K562 (cell line): ENCODE data around the gene SYCP3. TPM values are rescaled to one million over a fixed set of nuclear protein-coding genes. Genes with fewer than 3 reads are reported as not detected.

Experiments
- ATF2 ChIP-seq: sonication (generic); formaldehyde crosslinking; IDR thresholded peaks from 2 replicates; pipeline ENCODE4 v1.8.1; 2022; ENCODE audit warnings: missing genetic modification reagents
- CXXC5 ChIP-seq: fragments of 250-450 bp; sonication (Bioruptor Pico); IDR thresholded peaks from 2 replicates; pipeline ENCODE4 v1.8.0; 2022; ENCODE audit warnings: inconsistent platforms, mild to moderate bottlenecking, moderate library complexity
- FOXJ2 ChIP-seq: fragments of 200-800 bp; sonication (Bioruptor generic); IDR thresholded peaks from 2 replicates; pipeline ENCODE4 v1.6.1; 2016; ENCODE audit warnings: missing genetic modification characterization, missing compliant biosample characterization
- HDAC1 ChIP-seq, 2 experiments: fragments of 450-650 bp; IDR thresholded peaks; 2 replicates each; pipeline ENCODE4 v1.6.1; 2016 to 2017; ENCODE audit warnings: inconsistent platforms in 1 of 2, mild to moderate bottlenecking in 1 of 2, moderate library complexity in 1 of 2
- HSF4 ChIP-seq: fragments of 250-450 bp; sonication (Bioruptor Pico); IDR thresholded peaks from 2 replicates; pipeline ENCODE4 v2.1.2; 2022; ENCODE audit warnings: mild to moderate bottlenecking, moderate library complexity, borderline replicate concordance
- IRF9 ChIP-seq: fragments of 450-650 bp; IDR thresholded peaks from 2 replicates; pipeline ENCODE4 v1.6.1; 2016; ENCODE audit warnings: missing biosample characterization, missing genetic modification characterization
- JUND ChIP-seq, 2 experiments: IDR thresholded peaks; 2 replicates in 1 of 2; 3 replicates in 1 of 2; pipeline ENCODE4 v1.6.1; 2011; ENCODE audit warnings: borderline replicate concordance in 2 of 2, low read depth in 2 of 2, low read length in 2 of 2, improper control_type of control experiment in 1 of 2, missing biosample characterization in 1 of 2, missing genetic modification characterization in 1 of 2, missing genetic modification reagents in 1 of 2
- KDM1A ChIP-seq, 2 experiments: fragments of 450-650 bp; IDR thresholded peaks; 2 replicates each; pipeline ENCODE4 v1.6.1; 2016; ENCODE audit warnings: mild to moderate bottlenecking in 2 of 2
- KDM5B ChIP-seq: fragments of 200-600 bp; sonication (generic); IDR thresholded peaks from 2 replicates; pipeline ENCODE4 v1.6.1; 2012; ENCODE audit warnings: low read depth, mild to moderate bottlenecking, moderate library complexity, low read length, control low read depth, inconsistent platforms; ENCODE audit not compliant: insufficient replicate concordance
- MIER1 ChIP-seq: fragments of 450-650 bp; IDR thresholded peaks from 2 replicates; pipeline ENCODE4 v1.6.1; 2016; ENCODE audit warnings: antibody characterized with exemption, mild to moderate bottlenecking, low read depth
- MTF1 ChIP-seq: fragments of 250-450 bp; sonication (Bioruptor Pico); IDR thresholded peaks from 2 replicates; pipeline ENCODE4 v1.9.0; 2021; ENCODE audit warnings: moderate library complexity, mild to moderate bottlenecking, inconsistent platforms, borderline replicate concordance
- SPI1 ChIP-seq: IDR thresholded peaks from 2 replicates; pipeline ENCODE4 v1.6.1; 2011; ENCODE audit warnings: low read depth, low read length, control low read depth, borderline replicate concordance
- VEZF1 ChIP-seq: fragments of 200-800 bp; sonication (Bioruptor generic); IDR thresholded peaks from 2 replicates; pipeline ENCODE4 v1.6.1; 2017; ENCODE audit warnings: missing genetic modification characterization, missing compliant biosample characterization
- ZBTB7A ChIP-seq: IDR thresholded peaks from 2 replicates; pipeline ENCODE4 v1.6.1; 2011; ENCODE audit warnings: low read depth, mild to moderate bottlenecking, low read length, moderate library complexity, borderline replicate concordance; ENCODE audit not compliant: control insufficient read depth
- ZNF146 ChIP-seq: IDR thresholded peaks from one replicate; pipeline ENCODE4 v1.6.1; 2018; ENCODE audit warnings: missing compliant biosample characterization; ENCODE audit not compliant: unreplicated experiment
- ZNF175 ChIP-seq: fragments of 200-800 bp; sonication (Bioruptor generic); IDR thresholded peaks from 2 replicates; pipeline ENCODE4 v1.6.1; 2016; ENCODE audit warnings: low read depth, mild to moderate bottlenecking, missing genetic modification characterization, missing compliant biosample characterization
- ZNF239 ChIP-seq: fragments of 250-450 bp; sonication (Bioruptor Pico); IDR thresholded peaks from 2 replicates; pipeline ENCODE4 v1.4.0; 2020; ENCODE audit warnings: mild to moderate bottlenecking
- ZNF449 ChIP-seq: fragments of 250-450 bp; sonication (Bioruptor Pico); IDR thresholded peaks from 2 replicates; pipeline ENCODE4 v1.8.0; 2022; ENCODE audit warnings: moderate library complexity, mild to moderate bottlenecking, inconsistent platforms
- polyA plus RNA-seq, 8 experiments: library from polyadenylated mRNA; depleted of rRNA in 4 of 8; stranded (reverse) in 5 of 8; unstranded in 3 of 8; fragments of >200 nt; fragmentation: Nextera tagmentation in 2 of 8; fragmentation: Illumina TruSeq in 1 of 8; extraction: Ambion mirVana in 2 of 8; extraction: Trizol in 1 of 8; gene quantifications; 2 replicates each; pipeline versions ENCODE4 v1.2.1 to v1.2.3, GENCODE V29; 2011 to 2014; ENCODE audit warnings: inconsistent platforms in 1 of 8, missing spikeins in 1 of 8
- total RNA-seq, 7 experiments: library from RNA; depleted of rRNA in 6 of 7; stranded (reverse); fragments of >200 nt in 6 of 7; fragmentation: Illumina TruSeq in 2 of 7; extraction: Trizol in 2 of 7; gene quantifications; 2 replicates each; pipeline versions ENCODE4 v1.2.1 to v1.2.3, GENCODE V29; 2011 to 2021; ENCODE audit warnings: low replicate concordance in 1 of 7

SYCP3 gene
- total and polyA plus RNA-seq, 9 of the 15 experiments (the other 6 are each of a cell fraction or from before 2014, with no cell fraction given), result 0.11 to 0.25 (median 0.22) TPM; not detected in 4

GRCh38 chr12:101696251-101697196 lies 42.7 kb downstream of the SYCP3 start (continued):
- TF ChIP-seq ZNF449 (0 out of 2 replicates have a peak, but pooled peaks have one; percentile 31), KDM1A (IDR thresholded peaks at IDR 0.05) (peak; percentile 55 to 70; a peak in 3 of 4 replicates), HDAC1 (IDR thresholded peaks at IDR 0.05) (peak in 1 of 2 experiments; percentile 87; a peak in 2 of 4 replicates), HSF4 (CRISPR knock-in tag) (no peak), ZNF239 (CRISPR knock-in tag) (0 out of 2 replicates have a peak, but pooled peaks have one; percentile 6), FOXJ2 (tag) (no peak), MIER1 (no peak), IRF9 (peak; percentile 71; the same call in 1 of the 2 replicates), KDM5B (peak; percentile 36), ZNF175 (CRISPR knock-in tag) (no peak), CXXC5 (CRISPR knock-in tag) (peak; percentile 87), ZBTB7A (peak; percentile 47; the same call in 1 of the 2 replicates), SPI1 (no peak), JUND (IDR thresholded peaks at IDR 0.05; ENCODE audit: borderline replicate concordance, low read depth, low read length) (peak; percentile 79), JUND (tag; IDR thresholded peaks at IDR 0.05; ENCODE audit: borderline replicate concordance, low read depth, low read length) (peak; percentile 64; the same call in 1 of the 3 replicates), ATF2 (CRISPR knock-in tag) (no peak), VEZF1 (peak; percentile 68), MTF1 (CRISPR knock-in tag) (peak; percentile 56; the same call in 1 of the 2 replicates), ZNF146 (CRISPR knock-in tag) (no peak)
